SH-SY5Y (cell line): ENCODE measurements around the gene PRSS22.

Source experiments
- GATA2 ChIP-seq: IDR thresholded peaks from 2 replicates; pipeline ENCODE4 v1.6.1; 2011; ENCODE audit warnings: mild to moderate bottlenecking, low read depth, low read length
- GATA3 ChIP-seq: IDR thresholded peaks from 2 replicates; pipeline ENCODE4 v1.6.1; 2011; ENCODE audit warnings: low read depth, mild to moderate bottlenecking, low read length, moderate library complexity

DNA sequence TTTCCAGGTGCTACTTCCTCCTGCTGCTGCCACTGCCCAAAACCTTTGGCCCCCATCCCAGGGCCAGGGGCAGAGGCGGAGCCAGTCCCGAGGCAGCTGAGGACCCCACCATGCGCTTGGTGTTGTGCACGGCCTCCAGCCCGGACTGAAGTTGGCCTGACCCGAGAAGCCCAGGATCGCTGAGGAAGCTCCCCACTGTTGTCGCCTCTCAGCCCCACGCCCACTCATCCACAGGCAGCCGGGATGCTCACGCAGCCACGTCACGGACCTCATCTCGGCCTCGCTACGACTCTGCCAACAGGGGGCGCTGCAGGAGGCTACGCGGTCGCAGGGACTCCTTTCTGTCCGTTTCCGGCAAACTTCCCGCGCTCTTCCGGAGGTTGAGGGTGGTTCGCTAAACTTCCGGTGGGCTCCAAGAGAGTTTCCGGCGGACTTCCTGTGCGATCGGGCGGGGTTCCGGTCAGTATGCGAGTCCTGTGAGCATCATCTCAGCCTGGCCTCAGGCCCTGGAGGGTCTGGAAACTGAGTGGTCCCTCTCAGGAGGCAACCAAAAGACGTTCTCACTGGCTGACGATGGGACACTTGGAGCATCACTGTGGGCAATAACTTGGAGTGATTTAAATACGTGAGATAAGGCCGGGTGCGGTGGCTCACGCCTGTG, 15.5 kb downstream of the PRSS22 start:
- no peak for TF ChIP-seq GATA2
- TF ChIP-seq GATA3 = no peak
